ENCODE results near the gene DOK4. TPM values are rescaled to one million over a fixed set of nuclear protein-coding genes. Genes with fewer than 3 reads are reported as not detected.

DOK4 gene
- total RNA-seq, 1 experiment from 2014 or later, result 27.4 TPM

- BruUV-seq (replicated peaks), result no TSS peak
- Histone ChIP-seq H3K9me2 (ENCODE audit: insufficient read depth) (no peaks in the 10 kb centered on the region), H4K20me1 (ENCODE audit: insufficient read depth) (no peaks in the 10 kb centered on the region), H3K27me3 (ENCODE audit: insufficient read depth, low read depth) (no peaks in the 10 kb centered on the region), H3K36me3 (ENCODE audit: low read depth) (no peaks in the 10 kb centered on the region), H3K79me2 (ENCODE audit: low read depth) (no peaks in the 10 kb centered on the region), H3K4me2 (no peak overlapping the region), H2AFZ (no peak overlapping the region), H3K4me3 (no peak overlapping the region), H3K9me3 (ENCODE audit: insufficient read depth, low read depth) (no peaks in the 10 kb centered on the region), H3K27ac (no peak overlapping the region), H3K4me1 (replicated peaks; ENCODE audit: insufficient read depth) (no peaks in the 10 kb centered on the region), H3F3A (ENCODE audit: insufficient read depth, low read depth) (peaks cover 6% of the 10 kb centered on the region; the same call in 1 of the 2 replicates)
- no peak for TF ChIP-seq EZH2 (IDR thresholded peaks at IDR 0.05; ENCODE audit: low read depth)
- TF ChIP-seq, protein P1, sequence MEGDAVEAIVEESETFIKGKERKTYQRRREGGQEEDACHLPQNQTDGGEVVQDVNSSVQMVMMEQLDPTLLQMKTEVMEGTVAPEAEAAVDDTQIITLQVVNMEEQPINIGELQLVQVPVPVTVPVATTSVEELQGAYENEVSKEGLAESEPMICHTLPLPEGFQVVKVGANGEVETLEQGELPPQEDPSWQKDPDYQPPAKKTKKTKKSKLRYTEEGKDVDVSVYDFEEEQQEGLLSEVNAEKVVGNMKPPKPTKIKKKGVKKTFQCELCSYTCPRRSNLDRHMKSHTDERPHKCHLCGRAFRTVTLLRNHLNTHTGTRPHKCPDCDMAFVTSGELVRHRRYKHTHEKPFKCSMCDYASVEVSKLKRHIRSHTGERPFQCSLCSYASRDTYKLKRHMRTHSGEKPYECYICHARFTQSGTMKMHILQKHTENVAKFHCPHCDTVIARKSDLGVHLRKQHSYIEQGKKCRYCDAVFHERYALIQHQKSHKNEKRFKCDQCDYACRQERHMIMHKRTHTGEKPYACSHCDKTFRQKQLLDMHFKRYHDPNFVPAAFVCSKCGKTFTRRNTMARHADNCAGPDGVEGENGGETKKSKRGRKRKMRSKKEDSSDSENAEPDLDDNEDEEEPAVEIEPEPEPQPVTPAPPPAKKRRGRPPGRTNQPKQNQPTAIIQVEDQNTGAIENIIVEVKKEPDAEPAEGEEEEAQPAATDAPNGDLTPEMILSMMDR (conservative IDR thresholded peaks at IDR 0.05), result no peak
- no peak for DNase-seq
- ChIA-PET CTCF (no interaction called here), POLR2A (ENCODE audit: unreplicated experiment) (no interaction called here)
- intact Hi-C loops (cut with micrococcal nuclease; ENCODE audit: unreplicated experiment), result no loop called here
These were observed 42.5 kb upstream of the DOK4 start for GRCh38 chr16:57528499-57529390.

GRCh38 chr16:57527610-57528360, 41.5 kb upstream of the DOK4 start:
- ChIA-PET CTCF (interaction anchor here (0.6 kb wide), 1 partner anchor 10 kb away, joined by 3 read pairs; no protein-coding TSS in a partner anchor), POLR2A (ENCODE audit: unreplicated experiment) (no interaction called here)
- no peaks in the 10 kb centered on the region for H3K27me3 ChIP-seq (ENCODE audit: insufficient read depth, low read depth)
- TF ChIP-seq, protein P1 (conservative IDR thresholded peaks at IDR 0.05), result no peak
- TF ChIP-seq EZH2 (IDR thresholded peaks at IDR 0.05; ENCODE audit: low read depth), result no peak
- H3K27ac ChIP-seq, result no peak overlapping the region
- H3K4me1 ChIP-seq (replicated peaks; ENCODE audit: insufficient read depth), result no peaks in the 10 kb centered on the region
- no peaks in the 10 kb centered on the region for H3K79me2 ChIP-seq (ENCODE audit: low read depth)
- H3K36me3 ChIP-seq (ENCODE audit: low read depth), result no peaks in the 10 kb centered on the region
- DNase-seq, result no peak
- no peaks in the 10 kb centered on the region for H3K9me2 ChIP-seq (ENCODE audit: insufficient read depth)
- intact Hi-C loops (cut with micrococcal nuclease; ENCODE audit: unreplicated experiment), result no loop called here
- no peaks in the 10 kb centered on the region for H3K9me3 ChIP-seq (ENCODE audit: insufficient read depth, low read depth)
- no peaks in the 10 kb centered on the region for H4K20me1 ChIP-seq (ENCODE audit: insufficient read depth)
- H3K4me3 ChIP-seq, result no peak overlapping the region
- no peak overlapping the region for H3K4me2 ChIP-seq
- peaks cover 6% of the 10 kb centered on the region; the same call in 1 of the 2 replicates for H3F3A ChIP-seq (ENCODE audit: insufficient read depth, low read depth)
- BruUV-seq (replicated peaks), result no TSS peak
- no peak overlapping the region for H2AFZ ChIP-seq

GRCh38 chr16:57527027-57527426, 40.7 kb upstream of the DOK4 start:
- Histone ChIP-seq H3K4me2 (no peak overlapping the region), H3K4me3 (no peak overlapping the region), H3K27ac (no peak overlapping the region), H3K9me3 (ENCODE audit: insufficient read depth, low read depth) (no peaks in the 10 kb centered on the region), H3K4me1 (replicated peaks; ENCODE audit: insufficient read depth) (no peaks in the 10 kb centered on the region), H4K20me1 (ENCODE audit: insufficient read depth) (no peaks in the 10 kb centered on the region), H3K9me2 (ENCODE audit: insufficient read depth) (no peaks in the 10 kb centered on the region), H3K36me3 (ENCODE audit: low read depth) (no peaks in the 10 kb centered on the region), H2AFZ (no peak overlapping the region), H3K79me2 (ENCODE audit: low read depth) (no peaks in the 10 kb centered on the region), H3F3A (ENCODE audit: insufficient read depth, low read depth) (peaks cover 6% of the 10 kb centered on the region; the same call in 1 of the 2 replicates), H3K27me3 (ENCODE audit: insufficient read depth, low read depth) (no peaks in the 10 kb centered on the region)
- BruUV-seq (replicated peaks), result no TSS peak
- ChIA-PET POLR2A (ENCODE audit: unreplicated experiment) (no interaction called here), CTCF (no interaction called here)
- intact Hi-C loops (cut with micrococcal nuclease; ENCODE audit: unreplicated experiment), result no loop called here
- TF ChIP-seq, protein P1 (conservative IDR thresholded peaks at IDR 0.05), result no peak
- no peak for TF ChIP-seq EZH2 (IDR thresholded peaks at IDR 0.05; ENCODE audit: low read depth)
- DNase-seq, result no peak
